SU-DHL-6 (cell line): ENCODE measurements around the gene SNX3.

ENCODE experiments used
- H2AFZ ChIP-seq: fragments of 200-600 bp; sonication (generic); 2 replicates; pipeline ENCODE4 v1.6.1; 2014; ENCODE audit warnings: low read depth, mild to moderate bottlenecking, moderate library complexity, mixed read lengths, antibody characterized with exemption, low read length; ENCODE audit not compliant: severe bottlenecking
- H3F3A ChIP-seq: fragments of 200-600 bp; shearing (Covaris generic); 2 replicates; pipeline ENCODE4 v1.6.0; 2016; ENCODE audit warnings: antibody characterized with exemption, mild to moderate bottlenecking; ENCODE audit not compliant: insufficient read depth
- H3K27ac ChIP-seq: fragments of 200-600 bp; sonication (generic); 2 replicates; pipeline ENCODE4 v1.5.1; 2016; ENCODE audit warnings: low read depth, mild to moderate bottlenecking, low read length, moderate library complexity, mixed read lengths
- H3K27me3 ChIP-seq: fragments of 200-600 bp; sonication (generic), shearing (Covaris generic); 2 replicates; pipeline ENCODE4 v1.6.0; 2014; ENCODE audit warnings: mild to moderate bottlenecking, low read length
- H3K36me3 ChIP-seq: fragments of 200-600 bp; sonication (generic); 2 replicates; pipeline ENCODE4 v1.6.1; 2014; ENCODE audit warnings: mild to moderate bottlenecking, low read length, mixed read lengths
- H3K4me2 ChIP-seq: fragments of 300-600, 200-600 bp; shearing (Covaris generic), sonication (generic); 2 replicates; pipeline ENCODE4 v1.6.0; 2014; ENCODE audit warnings: low read length, low read depth, mild to moderate bottlenecking; ENCODE audit not compliant: poor library complexity, severe bottlenecking
- H3K4me3 ChIP-seq: fragments of 200-600 bp; sonication (generic); 2 replicates; pipeline ENCODE4 v1.5.1; 2014; ENCODE audit warnings: antibody characterized with exemption, low read length, mild to moderate bottlenecking, mixed read lengths; ENCODE audit not compliant: insufficient read depth, poor library complexity, severe bottlenecking
- H3K79me2 ChIP-seq: fragments of 200-600 bp; sonication (generic); 2 replicates; pipeline ENCODE4 v1.6.1; 2014; ENCODE audit warnings: mild to moderate bottlenecking, low read length, moderate library complexity; ENCODE audit not compliant: insufficient read depth
- H3K9ac ChIP-seq: fragments of 200-600 bp; sonication (generic); 2 replicates; pipeline ENCODE4 v1.7.0; 2014; ENCODE audit warnings: mild to moderate bottlenecking, low read length
- H3K9me2 ChIP-seq: fragments of 200-600 bp; sonication (generic); replicated peaks from 2 replicates; pipeline ENCODE4 v1.6.1; 2014; ENCODE audit warnings: low read length; ENCODE audit not compliant: insufficient read depth
- H3K9me3 ChIP-seq: fragments of 200-600 bp; sonication (generic); 2 replicates; pipeline ENCODE4 v1.6.1; 2014; ENCODE audit warnings: low read length, mixed read lengths; ENCODE audit not compliant: insufficient read depth
- H4K20me1 ChIP-seq: fragments of 200-600 bp; sonication (generic); 2 replicates; pipeline ENCODE4 v1.6.1; 2014; ENCODE audit warnings: low read depth, mild to moderate bottlenecking, antibody characterized with exemption, low read length, moderate library complexity, mixed read lengths
- CTCF ChIP-seq: fragments of 200-600 bp; sonication (generic); IDR thresholded peaks from one replicate; pipeline ENCODE4 v1.5.1; 2017; ENCODE audit warnings: antibody characterized with exemption, mild to moderate bottlenecking, low read length, moderate library complexity; ENCODE audit not compliant: insufficient read depth, poor library complexity, severe bottlenecking
- EZH2phosphoT487 ChIP-seq: fragments of 200-600 bp; sonication (generic), shearing (Covaris generic); conservative IDR thresholded peaks from 2 replicates; pipeline ENCODE4 v1.6.1; 2018; ENCODE audit warnings: mild to moderate bottlenecking, antibody characterized with exemption, low read length, moderate library complexity, mixed read lengths

The SNX3 gene

GRCh38 chr6:108161724-108162282 is 99.0 kb downstream of the SNX3 start:
- H3K27me3 ChIP-seq, result no peaks in the 10 kb centered on the region
- H3K9me2 ChIP-seq, result no peaks in the 10 kb centered on the region
- H3K4me3 ChIP-seq, result no peak overlapping the region
- no peaks in the 10 kb centered on the region for H4K20me1 ChIP-seq
- no peak overlapping the region for H3K27ac ChIP-seq
- no peak overlapping the region for H2AFZ ChIP-seq
- no peaks in the 10 kb centered on the region for H3K79me2 ChIP-seq
- no peaks in the 10 kb centered on the region for H3F3A ChIP-seq
- no peaks in the 10 kb centered on the region for H3K36me3 ChIP-seq
- H3K9ac ChIP-seq, result no peak overlapping the region
- H3K4me2 ChIP-seq, result no peak overlapping the region
- H3K9me3 ChIP-seq, result no peaks in the 10 kb centered on the region
- TF ChIP-seq EZH2phosphoT487 (no peak), CTCF (no peak)
